Lower lobe of right lung (tissue), 2 donors: ENCODE measurements around the gene SUSD4. TPM values are rescaled to one million over a fixed set of nuclear protein-coding genes. Genes with fewer than 3 reads are reported as not detected.

ENCODE experiments used
- ATAC-seq, 2 donors: fragments of 200-7000 bp; cut with Tn5 transposase; one replicate each; pipeline ENCODE4 v1.9.1; 2020 to 2022; ENCODE audit warnings: mild to moderate bottlenecking in 2 of 2, moderate library complexity in 2 of 2
- DNase-seq: peaks from one replicate; pipeline ENCODE4 v3.0.0-alpha.2; 2020
- H3K27ac ChIP-seq: fragments of 200-600 bp; one replicate; pipeline ENCODE4 v1.8.0; 2022
- H3K27me3 ChIP-seq: fragments of 200-600 bp; one replicate; pipeline ENCODE4 v1.8.0; 2022; ENCODE audit warnings: low read depth
- H3K36me3 ChIP-seq: fragments of 200-600 bp; one replicate; pipeline ENCODE4 v1.8.0; 2022; ENCODE audit warnings: mild to moderate bottlenecking
- H3K4me1 ChIP-seq: fragments of 200-600 bp; one replicate; pipeline ENCODE4 v1.8.0; 2022
- H3K4me3 ChIP-seq: fragments of 200-600 bp; one replicate; pipeline ENCODE4 v1.8.0; 2022; ENCODE audit warnings: mild to moderate bottlenecking
- H3K9me3 ChIP-seq: fragments of 200-600 bp; one replicate; pipeline ENCODE4 v1.8.0; 2022
- CTCF ChIP-seq: fragments of 200-600 bp; IDR thresholded peaks from one replicate; pipeline ENCODE4 v1.8.0; 2022; ENCODE audit warnings: antibody characterized with exemption, mild to moderate bottlenecking
- intact Hi-C: fragments of 100-400 bp; cut with DNase I; formaldehyde crosslinking; loops from one replicate; pipeline ENCODE4 v1.11.0; 2022
- total RNA-seq: library from RNA; stranded (reverse); fragmentation: NEBNext Ultra II Directional; extraction: Animal tissue kit (Norgen Biotek cat#: 25700); gene quantifications from one replicate; pipeline ENCODE4 v1.2.1, GENCODE V29; 2021
- donor health status: DM: no; HTN: yes; CAD: no; lungs with severe emphysema.

Gene SUSD4
- total RNA-seq, 1 donor from 2014 or later, result 3.7 TPM

GRCh38 chr1:223250632-223251015 lies 113.4 kb downstream of the SUSD4 start:
- H3K27me3 ChIP-seq, result no peaks in the 10 kb centered on the region
- no peak for TF ChIP-seq CTCF
- H3K4me3 ChIP-seq, result no peak overlapping the region
- H3K4me1 ChIP-seq, result no peaks in the 10 kb centered on the region
- no peak for ATAC-seq
- intact Hi-C loops, result no loop called here
- H3K9me3 ChIP-seq, result no peaks in the 10 kb centered on the region
- H3K27ac ChIP-seq, result no peak overlapping the region
- DNase-seq, result no peak
- no peaks in the 10 kb centered on the region for H3K36me3 ChIP-seq

GRCh38 chr1:223249854-223250631 lies 113.9 kb downstream of the SUSD4 start:
- DNase-seq, result no peak
- H3K36me3 ChIP-seq, result no peaks in the 10 kb centered on the region
- no peak for TF ChIP-seq CTCF
- no peak overlapping the region for H3K27ac ChIP-seq
- no peaks in the 10 kb centered on the region for H3K9me3 ChIP-seq
- H3K27me3 ChIP-seq, result no peaks in the 10 kb centered on the region
- peak in 1 of 2 donors; percentile 21 for ATAC-seq
- intact Hi-C loops, result no loop called here
- no peak overlapping the region for H3K4me3 ChIP-seq
- H3K4me1 ChIP-seq, result no peaks in the 10 kb centered on the region

- TF ChIP-seq CTCF, result no peak
- no peaks in the 10 kb centered on the region for H3K27me3 ChIP-seq
- intact Hi-C loops, result no loop called here
- no peak for DNase-seq
- ATAC-seq, result no peak
- H3K4me3 ChIP-seq, result no peak overlapping the region
- no peaks in the 10 kb centered on the region for H3K4me1 ChIP-seq
- no peak overlapping the region for H3K27ac ChIP-seq
- no peaks in the 10 kb centered on the region for H3K36me3 ChIP-seq
- H3K9me3 ChIP-seq, result no peaks in the 10 kb centered on the region
These were observed 115.2 kb downstream of the SUSD4 start for GRCh38 chr1:223248770-223249140.

GRCh38 chr1:223248001-223248769 lies 115.8 kb downstream of the SUSD4 start:
- Histone ChIP-seq H3K27ac (no peak overlapping the region), H3K27me3 (no peaks in the 10 kb centered on the region), H3K4me1 (no peaks in the 10 kb centered on the region), H3K4me3 (no peak overlapping the region), H3K36me3 (no peaks in the 10 kb centered on the region), H3K9me3 (no peaks in the 10 kb centered on the region)
- no peak for DNase-seq
- no peak for TF ChIP-seq CTCF
- ATAC-seq, result peak; percentile 39 to 40
- intact Hi-C loops, result no loop called here

GRCh38 chr1:223246476-223247112 lies 117.4 kb downstream of the SUSD4 start:
- Histone ChIP-seq H3K9me3 (no peaks in the 10 kb centered on the region), H3K27me3 (no peaks in the 10 kb centered on the region), H3K4me3 (no peak overlapping the region), H3K36me3 (no peaks in the 10 kb centered on the region), H3K27ac (no peak overlapping the region), H3K4me1 (no peaks in the 10 kb centered on the region)
- TF ChIP-seq CTCF, result no peak
- no peak for DNase-seq
- ATAC-seq, result no peak
- intact Hi-C loops, result no loop called here
